ENCODE data around the gene CXCL12.

CXCL12 gene

DNA sequence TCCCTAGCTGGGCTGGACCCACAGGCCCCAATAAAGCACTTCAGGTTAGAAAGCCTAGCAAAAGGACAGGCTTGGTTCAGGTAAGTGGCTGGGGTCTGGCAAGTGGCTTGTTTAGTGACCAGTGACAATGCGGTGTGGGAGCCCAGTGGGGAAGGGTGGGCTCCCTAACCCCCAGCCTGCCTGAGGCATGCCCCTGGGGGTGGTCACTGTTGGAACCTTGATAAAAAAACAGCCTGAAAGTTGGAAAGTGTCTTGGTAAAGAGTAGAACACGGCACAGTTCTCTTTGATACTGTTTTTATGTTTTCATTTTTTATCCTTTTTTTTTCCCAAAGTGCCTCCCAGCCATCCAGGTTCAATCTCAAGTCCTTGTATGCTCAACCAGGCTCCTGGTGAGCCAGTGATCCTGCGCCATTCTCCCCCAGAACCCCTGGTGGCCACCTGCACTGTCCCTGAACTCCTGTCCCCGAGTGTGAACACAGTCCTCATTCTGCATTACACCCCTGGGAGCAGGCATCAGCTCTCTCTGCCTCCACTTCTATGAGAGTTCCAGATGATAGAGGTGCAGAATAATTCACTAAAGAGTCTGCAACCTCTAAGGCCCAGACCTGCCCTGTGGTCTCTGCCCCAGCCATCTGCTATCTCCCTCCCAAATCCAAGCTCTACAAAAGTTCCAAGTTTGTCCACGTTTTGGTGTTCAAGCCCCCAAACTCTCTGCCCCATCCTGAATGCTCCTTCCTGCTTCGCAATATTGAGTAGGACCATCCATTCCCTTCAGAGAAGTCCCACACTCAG lies 15.0 kb upstream of the CXCL12 start:
- no peak for DNase-seq (ENCODE audit: low spot score)

GRCh38 chr10:44398747-44399658 lies 14.1 kb upstream of the CXCL12 start:
- DNase-seq (ENCODE audit: low spot score): no peak

DNA sequence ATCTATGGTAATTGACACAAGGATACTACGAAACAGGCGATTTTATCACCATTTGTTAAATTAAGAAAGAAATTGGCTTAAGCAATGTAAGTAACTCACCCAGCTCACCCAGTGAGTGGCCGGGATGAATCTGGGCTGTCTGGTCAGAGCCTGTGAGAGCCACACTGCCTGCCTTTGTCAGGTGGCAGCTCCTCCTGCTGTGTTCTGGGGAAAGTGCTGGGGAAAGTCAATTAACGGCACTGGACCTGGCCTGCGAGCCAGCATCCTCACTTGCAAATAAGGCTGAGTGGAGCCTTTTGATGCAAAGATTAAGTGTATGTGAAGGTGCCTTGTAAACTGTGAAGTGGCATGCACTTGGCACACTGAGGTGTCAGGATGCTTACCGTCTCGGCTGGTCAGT lies 13.4 kb upstream of the CXCL12 start:
- no peak for DNase-seq (ENCODE audit: low spot score)

GRCh38 chr10:44397476-44398225 lies 12.8 kb upstream of the CXCL12 start:
- no peak for DNase-seq (ENCODE audit: low spot score)

DNA sequence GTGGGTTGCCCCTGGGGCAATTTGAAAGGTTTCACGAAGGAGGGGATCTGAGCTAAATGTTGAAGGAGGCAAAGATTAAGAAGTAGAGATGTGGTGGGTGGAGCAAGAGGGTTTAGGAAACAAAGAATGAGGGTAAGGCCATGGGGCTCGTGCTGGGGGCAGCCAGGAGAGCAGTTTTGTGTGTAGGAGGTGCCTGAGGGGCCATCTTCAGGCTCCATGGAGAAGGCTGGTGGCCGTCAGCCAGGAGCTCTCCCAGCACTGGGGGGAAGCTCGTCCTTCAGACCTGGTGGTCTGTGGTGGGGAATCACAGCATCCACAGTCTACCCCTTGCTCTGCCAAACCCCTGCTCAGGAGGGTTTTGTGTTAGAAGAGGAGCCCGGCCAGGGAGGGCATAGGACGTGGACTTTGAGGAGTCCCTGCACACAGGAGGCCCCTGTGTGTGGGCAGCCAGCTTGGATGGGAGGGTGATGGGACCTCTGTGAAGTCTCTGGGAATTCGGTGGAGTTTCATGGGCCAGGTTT lies 11.8 kb upstream of the CXCL12 start:
- no peak for DNase-seq (ENCODE audit: low spot score)

DNA sequence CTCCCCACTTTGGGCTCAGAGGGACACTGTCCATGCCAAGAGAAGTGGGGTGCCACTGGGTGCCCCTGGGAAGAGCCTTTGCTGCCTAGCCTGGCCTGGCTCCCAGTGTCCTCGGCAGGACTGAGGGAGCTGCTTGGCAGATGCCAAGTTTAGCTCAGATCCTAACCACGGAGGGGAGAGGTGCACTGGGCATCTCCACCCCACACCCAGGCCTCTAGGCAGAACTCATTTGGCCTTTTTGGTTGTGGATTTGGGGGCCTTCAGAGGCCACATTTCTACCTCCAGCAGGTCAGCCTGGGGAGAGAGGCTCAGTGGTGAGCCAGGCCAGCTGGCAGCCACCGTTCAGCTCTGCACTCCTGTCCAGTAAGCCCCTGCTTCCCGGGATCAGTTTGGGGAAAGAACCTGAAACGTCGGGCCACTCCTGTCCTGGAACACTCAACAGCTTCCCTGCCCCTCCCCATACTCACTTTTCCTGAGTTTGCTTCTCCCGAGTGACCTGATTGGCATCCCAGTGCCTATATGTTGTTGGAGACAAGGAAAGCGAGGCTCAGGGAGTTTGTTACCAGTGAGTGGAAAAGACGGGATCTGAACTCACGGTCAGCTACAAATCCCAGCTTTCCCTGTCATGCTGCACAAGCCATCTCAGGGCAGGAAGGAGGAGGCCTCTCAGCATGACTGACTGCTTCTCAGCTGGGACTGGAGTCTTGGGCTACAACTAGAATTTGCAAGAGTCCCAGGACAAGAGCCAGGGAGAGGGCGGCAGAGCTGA lies 11.2 kb upstream of the CXCL12 start:
- DNase-seq (ENCODE audit: low spot score): no peak

DNA sequence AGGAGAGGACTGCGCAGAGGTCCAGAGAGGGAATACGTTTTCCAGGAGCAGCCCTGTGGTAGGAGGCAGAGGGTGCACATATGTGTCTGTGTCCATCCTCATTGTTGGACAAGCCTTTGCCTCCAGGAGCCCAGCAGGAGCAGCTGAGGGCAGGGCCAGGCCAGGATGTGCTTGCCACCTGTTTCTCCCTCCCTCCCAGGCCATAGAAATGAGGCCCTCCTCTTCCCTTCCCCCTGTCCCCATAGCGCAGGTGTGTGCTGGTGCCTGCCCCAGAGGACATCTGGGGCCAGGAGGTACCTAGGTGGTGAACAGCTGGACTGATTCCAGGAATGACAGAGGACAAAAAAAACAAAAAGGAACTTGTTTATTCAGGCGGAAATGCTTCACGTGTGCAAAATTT lies 10.5 kb upstream of the CXCL12 start:
- no peak for DNase-seq (ENCODE audit: low spot score)

DNA sequence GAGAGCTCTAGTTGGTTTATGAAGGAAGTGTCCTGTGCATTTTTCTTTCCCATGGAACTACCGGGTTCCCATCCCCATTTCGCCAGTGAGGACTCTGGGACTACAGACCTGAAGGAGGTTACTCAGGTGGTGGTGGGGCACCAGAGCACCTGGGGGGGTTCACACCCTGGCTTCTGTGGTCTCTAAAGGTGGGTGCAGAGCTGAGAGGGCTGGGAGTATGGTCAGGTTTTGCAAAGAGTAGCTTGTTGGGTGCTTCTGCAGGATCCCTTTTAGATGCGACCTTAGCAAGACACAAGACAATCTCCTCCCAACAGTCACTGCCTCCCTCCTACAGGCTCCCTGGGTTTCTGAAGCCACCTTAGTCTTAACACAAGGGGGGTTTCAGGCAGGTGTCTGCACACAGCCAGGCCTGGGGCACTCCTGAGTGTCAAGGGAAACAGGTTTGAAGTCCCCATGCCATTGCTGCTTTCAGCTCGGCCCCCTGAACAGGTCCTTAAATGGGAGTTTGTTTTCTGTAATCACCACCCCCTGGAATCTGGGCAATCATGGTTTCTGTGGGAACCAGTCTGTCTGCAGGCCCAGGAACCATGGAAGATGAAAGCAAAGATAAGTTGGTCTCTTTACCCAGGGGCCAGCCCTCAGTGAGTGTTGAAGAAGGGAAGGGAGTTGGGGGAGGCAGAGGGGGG lies 9.9 kb upstream of the CXCL12 start:
- no peak for DNase-seq (ENCODE audit: low spot score)

DNA sequence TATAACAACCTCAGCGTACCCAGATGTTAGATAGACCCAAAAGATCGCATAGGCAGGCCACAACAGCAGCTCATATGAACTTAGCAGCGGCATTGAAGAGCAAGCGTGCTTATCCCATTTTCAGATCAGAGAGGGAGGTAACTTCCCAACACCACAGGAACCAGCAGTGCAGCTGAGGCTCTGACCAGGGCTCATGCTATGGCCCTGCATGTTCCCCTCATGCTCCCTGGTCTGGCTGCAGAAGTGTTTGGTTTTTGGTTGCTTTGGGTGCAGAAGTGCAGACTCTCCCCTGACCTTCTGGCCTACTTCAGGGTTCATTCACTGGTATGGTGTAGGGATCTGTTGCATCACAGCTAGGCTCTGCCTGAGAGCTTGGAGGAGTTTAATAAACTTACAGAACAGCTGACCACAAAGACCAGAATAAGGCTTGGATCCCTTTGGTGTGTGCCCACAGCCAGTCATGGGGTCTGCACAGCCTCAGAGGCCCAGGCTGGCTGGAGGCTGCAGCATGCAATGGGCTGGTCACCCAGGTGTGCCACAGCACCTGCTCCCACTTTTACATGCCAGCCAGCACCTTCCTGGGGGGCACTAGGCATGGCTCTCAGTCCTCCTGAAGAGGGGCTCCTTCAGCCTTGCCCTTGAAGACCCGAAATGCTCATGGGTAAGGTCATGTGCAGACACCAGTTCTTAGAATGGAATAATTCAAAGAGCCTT lies 9.1 kb upstream of the CXCL12 start:
- DNase-seq (ENCODE audit: low spot score): no peak

DNA sequence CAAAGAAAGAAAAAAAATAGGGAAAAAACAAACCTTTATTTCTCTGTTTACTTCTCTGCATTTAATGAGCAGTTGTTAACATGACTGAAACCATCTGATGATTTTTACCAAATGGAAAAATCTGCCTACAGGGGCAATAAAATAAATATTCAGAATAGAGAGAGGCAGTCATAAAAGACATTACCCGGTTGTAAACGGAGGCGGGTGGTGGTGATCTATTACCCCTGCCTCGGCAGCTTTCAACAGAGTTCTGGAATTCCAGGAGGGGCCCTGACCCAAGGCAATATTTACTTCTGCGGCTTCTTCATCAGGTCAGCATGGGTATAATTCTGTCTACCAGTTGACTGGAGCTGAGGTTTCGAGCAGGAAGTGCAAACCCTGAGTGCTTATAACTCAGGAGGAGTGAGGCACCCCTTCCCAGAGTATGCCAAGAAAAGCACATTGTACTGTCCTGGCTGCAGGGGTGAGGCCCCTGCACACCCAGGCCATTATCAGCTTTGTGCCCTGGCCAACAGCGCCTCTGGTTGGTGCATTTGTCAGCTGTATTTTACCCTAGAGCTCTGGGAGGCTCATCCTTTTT lies 8.2 kb upstream of the CXCL12 start:
- no peak for DNase-seq (ENCODE audit: low spot score)

- no peak for DNase-seq (ENCODE audit: low spot score)
Observed at GRCh38 chr10:44392420-44392819, 7.5 kb upstream of the CXCL12 start.

GRCh38 chr10:44391981-44392380 lies 7.1 kb upstream of the CXCL12 start:
- no peak for DNase-seq (ENCODE audit: low spot score)

- no peak for DNase-seq (ENCODE audit: low spot score)
Observed at GRCh38 chr10:44390585-44391072, 5.7 kb upstream of the CXCL12 start.

GRCh38 chr10:44389556-44389955 lies 4.7 kb upstream of the CXCL12 start:
- DNase-seq (ENCODE audit: low spot score): no peak

GRCh38 chr10:44389150-44389549 lies 4.3 kb upstream of the CXCL12 start:
- DNase-seq (ENCODE audit: low spot score): no peak

DNA sequence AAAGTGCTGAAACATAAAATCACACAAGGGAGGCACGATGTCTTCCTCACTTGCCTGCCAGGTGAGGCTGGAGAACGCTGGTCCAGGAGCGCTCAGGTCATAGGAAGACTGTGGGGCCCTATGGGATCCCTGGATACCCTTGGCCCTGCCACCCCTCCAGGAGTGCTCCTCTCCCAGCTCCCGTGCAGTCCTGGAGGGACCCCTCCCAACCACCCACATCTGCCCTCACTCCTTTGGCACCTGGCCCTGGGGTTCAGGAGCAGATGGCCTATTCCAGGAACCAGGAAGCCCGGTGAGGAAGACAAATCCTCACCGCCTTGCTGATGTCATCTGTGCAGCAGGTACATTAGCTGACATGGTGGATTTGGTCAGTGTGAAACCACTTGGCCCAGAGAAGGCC lies 3.7 kb upstream of the CXCL12 start:
- DNase-seq (ENCODE audit: low spot score): no peak

GRCh38 chr10:44387853-44388251 lies 3.0 kb upstream of the CXCL12 start:
- no peak for DNase-seq (ENCODE audit: low spot score)

GRCh38 chr10:44386546-44387052 lies 1.7 kb upstream of the CXCL12 start:
- no peak for DNase-seq (ENCODE audit: low spot score)

DNA sequence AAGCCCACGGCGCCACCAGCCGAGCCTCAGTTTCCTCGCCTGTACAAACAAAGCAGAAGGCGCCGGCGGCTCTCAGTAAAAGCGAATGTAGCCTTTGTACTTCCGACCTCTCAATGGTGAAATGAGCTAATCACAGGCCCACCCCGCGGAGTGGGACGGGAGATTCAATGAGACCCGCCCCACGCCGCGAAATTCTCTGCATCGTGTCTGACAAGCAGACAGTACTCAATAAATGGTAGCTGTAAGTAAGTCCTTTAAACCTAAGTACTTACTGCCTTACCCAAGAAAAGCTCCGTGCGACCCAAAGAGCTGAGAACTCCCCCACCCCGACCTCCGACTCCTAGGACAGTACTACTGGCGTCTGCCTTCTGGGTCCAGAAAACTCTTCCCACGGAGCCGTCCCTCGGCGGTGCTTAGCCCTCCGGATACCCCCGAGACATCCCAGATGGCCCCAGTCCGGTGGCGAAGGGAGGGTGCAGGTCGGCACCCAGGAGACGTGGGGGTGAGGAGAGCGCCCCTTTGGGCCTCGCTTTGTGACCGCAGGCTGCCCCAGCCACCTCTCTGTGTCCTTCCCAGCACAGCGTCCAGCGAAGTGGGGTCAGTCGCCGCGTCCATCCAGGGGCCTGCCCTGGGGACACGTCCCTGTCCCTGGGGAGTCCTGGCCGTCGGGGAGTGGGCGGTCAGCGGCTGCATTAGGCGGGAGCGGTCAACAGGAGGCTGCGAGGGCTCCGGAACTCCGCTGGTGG lies 972 bp upstream of the CXCL12 start:
- no peak for DNase-seq (ENCODE audit: low spot score)
